CD4-positive, alpha-beta T cell treated with Interleukin-2 at 100 ng/mL for 4 hours (primary cell): Measurements from ENCODE around the gene TK2.
"Not testable (repeated sequence)": the region's sequence is repeated elsewhere in the genome, so short reads cannot be mapped to it uniquely, and the experiment has no call there.

Experiments
- DNase-seq: peaks from one replicate; pipeline ENCODE4 v3.0.0-alpha.2; 2020; ENCODE audit warnings: low spot score

TK2 gene

GRCh38 chr16:66503030-66503429 lies 46.9 kb downstream of the TK2 start:
- no peak for DNase-seq

DNA sequence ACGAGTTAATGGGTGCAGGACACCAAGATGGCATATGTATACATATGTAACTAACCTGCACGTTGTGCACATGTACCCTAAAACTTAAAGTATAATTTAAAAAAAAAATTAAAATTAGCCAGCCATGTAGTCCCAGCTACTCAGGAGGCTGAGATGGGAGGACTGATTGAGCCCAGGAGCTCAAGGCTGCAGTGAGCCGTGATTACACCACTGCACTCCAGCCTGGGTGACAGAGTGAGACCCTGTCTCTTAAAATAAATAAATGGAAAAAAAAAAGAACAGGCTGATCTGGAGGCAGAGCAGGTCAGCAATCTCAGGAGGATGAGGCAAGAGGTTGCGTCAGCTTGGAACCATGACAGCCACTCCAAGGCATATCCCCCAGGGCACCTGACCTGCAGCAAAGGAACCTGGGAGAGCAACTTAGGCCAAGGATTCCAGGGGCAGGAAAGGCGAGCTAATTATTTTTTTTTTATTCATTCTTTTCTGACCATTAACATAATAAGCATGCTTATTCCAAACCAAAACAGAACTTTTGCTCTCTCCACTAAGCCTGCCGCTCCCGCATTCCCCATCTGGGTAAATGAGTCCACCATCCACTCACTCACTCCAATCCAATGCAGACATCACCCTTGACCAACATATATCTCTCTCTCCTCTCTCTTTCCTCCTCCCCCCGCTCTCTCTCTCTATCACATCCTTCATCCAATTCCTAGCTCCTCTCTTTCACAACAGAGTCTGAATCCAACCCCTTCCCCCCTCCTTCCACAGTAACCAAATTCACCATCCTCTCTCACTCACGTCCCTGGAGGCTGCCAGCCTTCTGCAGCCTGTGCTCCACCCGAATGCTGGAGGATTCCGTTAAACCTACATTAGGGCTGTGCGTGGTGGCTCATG lies 47.7 kb downstream of the TK2 start:
- DNase-seq = no peak

GRCh38 chr16:66501563-66501962 lies 48.4 kb downstream of the TK2 start:
- not testable (repeated sequence) for DNase-seq

GRCh38 chr16:66497921-66498320 lies 52.0 kb downstream of the TK2 start:
- DNase-seq = not testable (repeated sequence)

GRCh38 chr16:66496226-66496625 lies 53.7 kb downstream of the TK2 start:
- DNase-seq = not testable (repeated sequence)

GRCh38 chr16:66495440-66495839 lies 54.5 kb downstream of the TK2 start:
- no peak for DNase-seq

GRCh38 chr16:66494916-66495315 lies 55.0 kb downstream of the TK2 start:
- DNase-seq = no peak

- DNase-seq = no peak
These were observed 56.2 kb downstream of the TK2 start for GRCh38 chr16:66493490-66494401.

- no peak for DNase-seq
These were observed 58.2 kb downstream of the TK2 start for GRCh38 chr16:66491716-66492064.

GRCh38 chr16:66490774-66491715 lies 58.9 kb downstream of the TK2 start:
- DNase-seq = no peak

- no peak for DNase-seq
These were observed 60.1 kb downstream of the TK2 start for GRCh38 chr16:66489818-66490217.

DNA sequence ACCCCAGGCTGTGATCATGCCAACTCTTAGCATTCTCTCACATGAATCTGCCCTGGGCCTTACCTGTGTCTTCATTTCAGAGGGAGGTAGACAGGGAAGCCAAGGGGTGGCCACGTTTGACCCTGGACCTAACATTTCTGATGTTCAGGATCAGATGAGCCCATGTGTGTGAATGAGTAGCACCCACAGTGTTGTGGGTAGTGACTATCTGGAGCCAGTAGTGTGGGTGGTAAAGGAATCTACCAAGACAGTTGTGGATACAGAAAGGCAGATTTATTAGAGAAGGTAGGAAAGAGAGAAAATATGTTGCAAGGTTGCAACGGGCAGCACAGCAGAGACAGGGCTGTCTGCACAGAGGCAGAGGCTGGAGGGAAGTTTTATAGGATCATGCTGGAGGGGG lies 60.5 kb downstream of the TK2 start:
- DNase-seq = no peak

- no peak for DNase-seq
These were observed 61.4 kb downstream of the TK2 start for GRCh38 chr16:66488505-66488904.

- no peak for DNase-seq
These were observed 62.2 kb downstream of the TK2 start for GRCh38 chr16:66487580-66488275.

DNA sequence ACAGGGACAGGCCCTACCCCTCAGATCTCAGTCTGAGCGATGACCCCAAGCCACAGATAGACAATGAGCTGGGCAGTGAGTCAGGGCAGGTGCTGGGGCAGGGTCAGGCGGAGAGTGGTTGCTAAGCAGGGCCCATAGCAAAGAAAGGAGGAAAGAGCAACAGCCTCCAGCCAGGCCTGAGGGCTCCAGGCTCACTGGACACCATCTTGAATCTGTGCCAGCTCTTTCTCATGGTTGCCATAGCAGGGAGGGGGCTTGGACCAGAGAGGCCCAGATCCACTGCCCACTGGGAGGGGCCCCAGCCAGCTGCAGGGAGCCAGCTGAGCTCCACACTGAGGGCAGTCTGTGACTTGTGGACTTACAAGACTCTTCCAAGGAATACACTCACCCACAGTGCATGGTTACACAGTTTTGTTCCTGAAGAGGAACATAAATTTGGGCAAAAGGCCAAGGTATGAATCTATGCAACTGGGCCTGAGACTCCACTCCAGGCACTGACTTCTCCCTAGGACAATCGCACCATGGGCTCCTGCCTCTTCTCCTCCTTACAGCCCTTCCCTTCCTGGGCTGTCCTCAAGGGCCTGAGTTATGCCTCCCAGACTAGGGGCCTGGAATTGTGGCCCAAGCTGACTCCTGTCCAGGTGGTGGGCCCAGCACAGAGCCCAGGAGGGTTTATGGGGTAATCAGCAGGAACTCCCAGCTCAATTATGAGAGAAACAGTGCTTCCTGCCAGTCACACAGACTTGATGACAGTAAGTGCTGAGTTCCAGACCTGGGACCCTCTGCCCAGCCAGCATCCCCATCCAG lies 62.9 kb downstream of the TK2 start:
- no peak for DNase-seq

- no peak for DNase-seq
These were observed 63.6 kb downstream of the TK2 start for GRCh38 chr16:66486199-66486772.

DNA sequence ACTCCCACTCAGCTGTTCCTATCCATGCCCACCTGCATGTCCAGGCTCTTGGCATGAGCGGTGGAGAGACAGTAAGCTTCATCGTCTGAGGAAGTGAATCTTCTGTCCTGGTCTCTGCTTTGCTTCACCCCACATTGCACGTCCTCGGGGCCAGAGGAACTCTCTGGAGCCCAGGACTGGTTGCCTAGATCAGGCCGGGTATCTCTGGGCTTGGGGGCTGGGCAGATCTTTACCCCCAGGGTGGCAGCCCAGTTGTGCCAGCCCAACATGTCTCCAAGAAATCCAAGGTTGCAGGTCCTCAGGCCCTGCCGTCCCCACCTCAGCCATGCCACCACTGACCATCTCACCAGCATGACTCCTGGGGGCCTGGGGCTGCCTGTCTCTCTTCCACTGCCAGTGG lies 64.5 kb downstream of the TK2 start:
- DNase-seq = no peak

- DNase-seq = no peak
These were observed 65.3 kb downstream of the TK2 start for GRCh38 chr16:66484453-66485213.
